GM06990 (cell line): ENCODE measurements around the gene MIB2.
"Not testable (repeated sequence)": the region's sequence is repeated elsewhere in the genome, so short reads cannot be mapped to it uniquely, and the experiment has no call there.

ENCODE experiments used
- DNase-seq: peaks from one replicate; pipeline ENCODE4 v3.0.0-alpha.2; 2011; ENCODE audit not compliant: insufficient read length; ENCODE audit errors: extremely low read depth
- H3K27me3 ChIP-seq: replicated peaks from 2 replicates; pipeline ENCODE4 v1.6.0; 2011; ENCODE audit warnings: low read length; ENCODE audit not compliant: control insufficient read depth, insufficient read depth
- H3K36me3 ChIP-seq: 2 replicates; pipeline ENCODE4 v1.5.1; 2011; ENCODE audit warnings: low read length; ENCODE audit not compliant: control insufficient read depth, insufficient read depth
- H3K4me3 ChIP-seq: replicated peaks from 2 replicates; pipeline ENCODE4 v1.5.1; 2011; ENCODE audit warnings: low read depth, mild to moderate bottlenecking, control low read depth, low read length
- TF ChIP-seq, protein P1 (sequence below): IDR thresholded peaks from 2 replicates; pipeline ENCODE4 v1.5.1; 2011; ENCODE audit warnings: low read length, control low read depth, mild to moderate bottlenecking, inconsistent platforms; ENCODE audit not compliant: insufficient read depth, poor library complexity, severe bottlenecking

MIB2 gene

DNA sequence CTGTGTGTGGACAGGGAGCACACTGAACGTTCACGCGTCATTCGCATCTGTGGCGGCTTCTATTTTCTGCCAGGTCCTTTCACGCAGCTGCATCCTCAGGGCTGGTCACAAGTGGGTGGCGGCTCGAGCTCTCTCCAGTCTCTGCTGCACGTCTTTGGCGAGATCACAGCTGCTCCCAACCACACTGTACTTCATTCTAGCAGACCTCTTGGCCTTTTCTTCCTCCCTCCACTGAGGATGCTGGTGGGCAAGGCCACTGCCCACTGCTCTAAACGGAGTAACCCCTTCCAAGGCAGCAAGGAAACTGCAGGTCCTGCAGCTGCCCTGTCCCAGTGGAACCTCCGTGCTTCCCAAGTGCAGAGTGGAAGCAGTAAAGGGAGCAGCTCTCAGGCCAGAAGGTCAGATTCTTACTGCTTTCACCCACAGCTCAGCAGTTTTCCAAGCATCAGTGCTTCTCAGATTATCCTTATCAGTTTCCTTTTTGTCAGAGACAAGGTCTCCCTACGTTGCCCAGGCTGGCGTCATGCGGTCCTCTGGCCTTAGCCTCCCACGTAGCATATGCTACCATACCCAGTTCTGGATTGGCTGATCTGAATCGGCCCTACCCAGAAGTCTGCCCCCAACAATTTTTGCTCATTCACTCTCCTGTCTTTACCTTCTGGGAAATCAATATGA is 32.4 kb downstream of the MIB2 start:
- H3K4me3 ChIP-seq, H3K27me3 ChIP-seq, H3K36me3 ChIP-seq, DNase-seq: not testable (repeated sequence)

DNA sequence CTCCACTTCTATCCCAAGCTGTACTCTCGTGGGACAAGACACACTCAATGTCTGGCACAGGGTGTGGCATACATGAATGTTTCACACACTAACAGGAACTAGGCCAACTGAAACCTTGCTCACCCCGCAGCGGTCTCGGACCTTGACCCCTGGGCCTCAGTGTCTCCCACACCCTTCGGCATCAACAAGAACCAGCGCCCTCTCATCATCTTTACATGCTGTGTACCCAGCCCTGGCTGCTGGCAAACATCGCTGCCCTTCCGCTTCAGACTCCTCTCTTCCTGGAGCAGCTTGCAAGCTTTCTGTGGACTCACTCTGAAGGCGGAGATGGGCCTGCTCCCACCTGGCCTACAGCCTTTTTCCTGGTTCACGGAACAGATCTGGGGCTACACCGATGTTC is 33.0 kb downstream of the MIB2 start:
- H3K36me3 ChIP-seq = not testable (repeated sequence)

DNA sequence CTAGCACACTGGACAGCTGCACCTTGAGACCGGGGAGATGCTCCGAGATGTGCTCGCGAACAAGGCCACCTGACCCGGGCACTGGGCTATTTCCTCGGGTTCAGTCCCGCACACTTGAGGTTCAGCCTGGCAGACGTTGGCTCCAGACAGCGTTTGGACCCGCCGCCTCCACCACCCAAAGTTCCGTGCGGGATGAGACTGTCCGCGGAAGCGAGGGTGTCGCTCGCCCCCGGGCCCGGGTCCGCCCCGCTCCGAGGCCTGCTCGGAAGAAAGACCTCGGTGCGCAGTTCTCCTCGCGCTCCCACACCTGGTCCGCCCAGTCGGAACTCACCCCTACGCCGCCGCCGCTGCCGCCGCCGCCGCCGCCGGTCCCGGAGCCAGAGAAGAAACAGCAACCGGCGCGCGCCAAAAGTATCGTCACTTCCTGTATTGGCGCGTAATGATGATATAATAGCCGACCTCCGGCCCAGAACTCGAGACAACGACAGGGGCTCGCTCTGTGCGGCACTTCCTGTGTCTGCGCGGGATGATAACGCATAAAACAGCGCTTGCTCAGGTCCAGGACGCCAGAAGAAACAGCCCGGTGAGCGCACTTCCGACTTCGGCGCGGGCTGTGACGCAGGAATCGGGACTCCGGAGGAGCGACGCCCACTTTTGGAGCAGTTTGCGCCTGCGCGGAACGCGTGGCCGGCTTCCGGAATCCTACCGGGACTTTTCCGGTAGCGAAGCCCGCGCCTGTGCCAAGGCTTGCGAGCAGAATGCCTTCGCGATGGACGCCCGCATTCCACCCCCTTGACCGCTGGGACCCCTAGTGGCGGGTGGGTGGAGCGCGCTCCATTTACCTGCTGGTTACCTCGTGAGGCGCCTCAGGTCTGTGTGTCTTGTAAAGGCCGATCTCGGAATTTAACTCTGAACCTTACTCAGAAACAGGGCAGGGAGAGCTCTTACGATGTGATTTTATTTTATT is 43.6 kb downstream of the MIB2 start, which contains the start of gene CDK11B:
Gene CDK11B (minus strand): TSS at position 422 of the 967 bp plus-strand sequence. CDS start 1,519 bp downstream, outside the sequence.
- peak; percentile 96 for DNase-seq
- TF ChIP-seq, protein P1, sequence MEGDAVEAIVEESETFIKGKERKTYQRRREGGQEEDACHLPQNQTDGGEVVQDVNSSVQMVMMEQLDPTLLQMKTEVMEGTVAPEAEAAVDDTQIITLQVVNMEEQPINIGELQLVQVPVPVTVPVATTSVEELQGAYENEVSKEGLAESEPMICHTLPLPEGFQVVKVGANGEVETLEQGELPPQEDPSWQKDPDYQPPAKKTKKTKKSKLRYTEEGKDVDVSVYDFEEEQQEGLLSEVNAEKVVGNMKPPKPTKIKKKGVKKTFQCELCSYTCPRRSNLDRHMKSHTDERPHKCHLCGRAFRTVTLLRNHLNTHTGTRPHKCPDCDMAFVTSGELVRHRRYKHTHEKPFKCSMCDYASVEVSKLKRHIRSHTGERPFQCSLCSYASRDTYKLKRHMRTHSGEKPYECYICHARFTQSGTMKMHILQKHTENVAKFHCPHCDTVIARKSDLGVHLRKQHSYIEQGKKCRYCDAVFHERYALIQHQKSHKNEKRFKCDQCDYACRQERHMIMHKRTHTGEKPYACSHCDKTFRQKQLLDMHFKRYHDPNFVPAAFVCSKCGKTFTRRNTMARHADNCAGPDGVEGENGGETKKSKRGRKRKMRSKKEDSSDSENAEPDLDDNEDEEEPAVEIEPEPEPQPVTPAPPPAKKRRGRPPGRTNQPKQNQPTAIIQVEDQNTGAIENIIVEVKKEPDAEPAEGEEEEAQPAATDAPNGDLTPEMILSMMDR = peak; percentile 20
- H3K36me3 ChIP-seq, H3K27me3 ChIP-seq: not testable (repeated sequence)
- peak within 1 kb of the TSS; percentile 75 for H3K4me3 ChIP-seq

More for the DNA sequence above, 33.0 kb downstream of the MIB2 start:
- not testable (repeated sequence) for DNase-seq, H3K4me3 ChIP-seq, H3K27me3 ChIP-seq

DNA sequence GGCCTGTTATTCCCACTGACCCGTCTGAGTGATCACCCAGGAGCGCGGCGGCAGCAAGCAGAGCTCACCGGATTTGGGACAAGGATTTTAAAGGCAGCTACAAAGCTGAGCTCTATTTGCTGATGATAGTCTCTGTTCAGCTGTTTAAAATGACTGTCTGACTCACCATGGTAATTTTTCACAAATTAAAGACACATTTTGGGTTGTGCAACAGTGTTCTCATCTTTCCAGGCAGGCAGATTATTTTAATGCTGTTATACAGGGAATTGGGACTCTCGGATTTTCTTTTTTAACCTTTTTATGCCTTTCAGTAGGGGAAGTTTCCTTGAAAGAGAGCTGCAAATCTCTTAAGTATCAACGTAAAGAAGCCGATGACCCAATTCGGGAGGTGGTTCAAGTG is 47.1 kb downstream of the MIB2 start:
- not testable (repeated sequence) for H3K4me3 ChIP-seq, H3K27me3 ChIP-seq, DNase-seq
- peaks cover 19% of the 10 kb centered on the region for H3K36me3 ChIP-seq

DNA sequence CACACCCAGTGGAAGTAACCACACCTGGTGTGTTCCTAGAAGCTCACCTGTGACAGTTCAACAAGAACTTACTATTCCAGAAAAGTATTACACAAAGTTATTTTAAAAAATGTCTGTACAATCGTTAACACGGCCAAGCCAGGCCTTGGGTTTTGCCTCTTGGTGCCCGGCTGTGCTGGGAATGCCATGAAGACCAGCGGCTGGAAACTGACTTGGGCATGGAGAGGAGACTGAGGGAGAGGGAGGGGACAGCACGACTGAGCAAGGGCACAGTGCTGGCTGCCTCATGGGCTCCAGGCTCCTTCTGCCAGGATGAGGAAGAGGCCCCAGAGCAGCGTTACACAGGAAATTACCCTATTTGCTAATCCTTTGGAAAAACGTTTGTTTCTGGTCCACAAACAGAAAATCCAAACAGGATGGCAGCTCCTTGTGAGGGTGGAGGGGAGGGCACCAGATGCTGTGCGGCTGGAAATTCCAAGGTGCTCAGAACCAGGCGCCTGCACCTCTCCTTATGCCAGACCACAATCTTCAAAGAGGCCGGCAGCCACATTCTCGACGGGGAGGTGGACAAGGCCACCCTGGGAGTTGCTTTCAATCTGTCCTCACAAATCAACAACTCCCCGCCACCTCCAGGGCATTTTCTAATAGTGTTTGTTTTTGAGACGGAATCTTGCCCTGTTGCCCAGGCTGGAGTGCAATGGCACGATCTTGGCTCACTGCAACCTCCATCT is 47.7 kb downstream of the MIB2 start:
- not testable (repeated sequence) for DNase-seq, H3K4me3 ChIP-seq, H3K27me3 ChIP-seq
- H3K36me3 ChIP-seq = peaks cover 20% of the 10 kb centered on the region

DNA sequence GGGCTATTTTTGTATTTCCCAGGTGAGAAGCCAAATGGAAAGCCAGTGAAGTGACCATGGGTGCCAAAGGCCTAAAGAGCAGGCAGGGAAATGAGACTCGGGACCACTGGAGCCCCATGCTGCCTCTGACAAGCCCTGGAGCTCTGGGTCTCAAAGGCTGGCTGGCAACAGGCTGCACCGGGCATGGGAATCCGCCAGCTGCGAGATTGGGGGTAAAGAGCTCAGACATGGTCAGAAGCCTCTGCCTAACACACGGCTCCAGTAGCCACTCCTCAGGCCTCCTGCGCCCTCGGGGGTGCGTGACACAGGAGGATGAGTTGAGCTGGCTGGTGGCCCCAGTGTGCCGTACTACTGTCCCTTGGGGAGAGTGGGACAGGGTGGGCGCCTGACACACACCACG is 49.0 kb downstream of the MIB2 start:
- H3K36me3 ChIP-seq = peaks cover 20% of the 10 kb centered on the region
- DNase-seq, H3K27me3 ChIP-seq, H3K4me3 ChIP-seq: not testable (repeated sequence)

DNA sequence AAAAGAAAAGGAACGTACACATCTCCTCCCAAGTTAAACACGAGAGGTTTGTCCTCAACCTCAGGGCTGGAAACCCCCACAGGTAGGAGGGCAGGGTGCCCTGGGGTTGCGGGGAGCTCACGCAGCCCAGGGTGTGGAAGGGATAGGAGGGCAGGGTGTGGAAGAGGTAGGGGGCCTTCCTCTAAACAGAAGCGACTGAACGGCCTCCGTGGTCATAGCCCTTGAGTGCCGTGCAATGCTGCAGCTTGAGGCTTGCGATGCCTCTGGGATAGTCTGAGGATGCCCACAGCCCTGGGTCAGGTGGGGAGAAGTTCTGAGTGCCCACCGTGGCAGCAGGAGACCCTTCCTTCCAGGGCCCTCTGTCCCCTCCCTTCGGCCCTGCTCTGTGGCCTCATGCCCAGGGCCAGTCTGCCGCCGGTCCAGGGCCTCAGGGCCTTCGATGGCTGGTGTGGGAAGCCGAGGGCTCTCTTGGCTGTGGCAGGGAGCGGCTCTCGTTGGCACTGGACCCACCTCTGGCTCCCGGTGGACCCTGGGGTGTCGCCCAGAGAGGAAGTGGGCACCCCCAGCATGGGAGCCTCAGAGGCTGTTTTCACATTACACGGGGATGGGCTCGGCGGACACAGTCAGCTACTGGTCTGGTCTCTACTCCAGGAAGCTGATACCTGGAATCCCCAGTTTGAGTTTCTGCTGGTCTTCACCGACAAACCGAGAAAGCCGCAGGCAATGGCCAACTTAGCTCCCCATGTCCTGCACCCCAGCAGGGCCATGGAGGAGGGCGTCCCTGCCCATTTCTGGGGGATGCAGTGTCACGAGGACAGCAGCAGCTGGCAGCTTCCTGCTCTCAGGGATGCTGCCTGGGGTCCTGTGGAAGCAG is 49.9 kb downstream of the MIB2 start:
- no peak overlapping the region for H3K4me3 ChIP-seq
- H3K36me3 ChIP-seq = peaks cover 26% of the 10 kb centered on the region
- H3K27me3 ChIP-seq = no peaks in the 10 kb centered on the region
- no peak for DNase-seq
- TF ChIP-seq, protein P1 = no peak
